ENCODE data around the gene TMEM30A.

GRCh38 chr6:75287424-75287823 is 2.8 kb upstream of the TMEM30A start:
- TF ChIP-seq CTCF (IDR thresholded peaks at IDR 0.05), result no peak
- TF ChIP-seq POLR2AphosphoS5 (IDR thresholded peaks at IDR 0.05), result no peak
- no peak for TF ChIP-seq EP300 (IDR thresholded peaks at IDR 0.05)
- TF ChIP-seq POLR2A (IDR thresholded peaks at IDR 0.05; ENCODE audit: low read depth), result no peak
